Loucy (cell line): ENCODE data around the gene LAMB4.

ENCODE experiments used
- H2AFZ ChIP-seq: fragments of 200-600 bp; sonication (generic); 2 replicates; pipeline ENCODE4 v1.6.0; 2016; ENCODE audit warnings: antibody characterized with exemption, mild to moderate bottlenecking, low read length, moderate library complexity
- H3F3A ChIP-seq: fragments of 200-600 bp; 2 replicates; pipeline ENCODE4 v1.6.0; 2016; ENCODE audit warnings: antibody characterized with exemption, low read depth, mild to moderate bottlenecking
- H3K27me3 ChIP-seq: fragments of 200-600 bp; sonication (generic); 2 replicates; pipeline ENCODE4 v1.6.1; 2014; ENCODE audit warnings: low read length, mild to moderate bottlenecking; ENCODE audit not compliant: insufficient read depth, poor library complexity, severe bottlenecking
- H3K36me3 ChIP-seq: fragments of 200-600 bp; sonication (generic); 2 replicates; pipeline ENCODE4 v1.6.1; 2016; ENCODE audit warnings: low read length; ENCODE audit not compliant: insufficient read depth
- H3K4me1 ChIP-seq: fragments of 200-600 bp; sonication (generic); 2 replicates; pipeline ENCODE4 v1.5.1; 2014; ENCODE audit warnings: low read length, mild to moderate bottlenecking; ENCODE audit not compliant: insufficient read depth, poor library complexity, severe bottlenecking
- H3K4me2 ChIP-seq: fragments of 200-600 bp; sonication (generic); 2 replicates; pipeline ENCODE4 v1.6.0; 2014; ENCODE audit warnings: antibody characterized with exemption, low read length, low read depth, mild to moderate bottlenecking; ENCODE audit not compliant: poor library complexity, severe bottlenecking
- H3K4me3 ChIP-seq: fragments of 200-600 bp; sonication (generic); 2 replicates; pipeline ENCODE4 v1.5.1; 2014; ENCODE audit warnings: low read length, mild to moderate bottlenecking, mixed read lengths; ENCODE audit not compliant: poor library complexity, severe bottlenecking
- H3K79me2 ChIP-seq: fragments of 200-600 bp; sonication (generic); 2 replicates; pipeline ENCODE4 v1.6.1; 2014; ENCODE audit warnings: low read length; ENCODE audit not compliant: insufficient read depth
- H3K9ac ChIP-seq: fragments of 200-600 bp; sonication (generic); 2 replicates; pipeline ENCODE4 v1.6.0; 2014; ENCODE audit warnings: mild to moderate bottlenecking, low read depth, low read length, moderate library complexity; ENCODE audit not compliant: poor library complexity, severe bottlenecking
- H3K9me2 ChIP-seq: fragments of 200-600 bp; sonication (generic); replicated peaks from 2 replicates; pipeline ENCODE4 v1.6.1; 2016; ENCODE audit warnings: low read depth, low read length, mixed read lengths
- H3K9me3 ChIP-seq: fragments of 200-600 bp; sonication (generic); 2 replicates; pipeline ENCODE4 v1.6.1; 2014; ENCODE audit warnings: mild to moderate bottlenecking, antibody characterized with exemption, low read length, low read depth; ENCODE audit not compliant: insufficient read depth
- H4K20me1 ChIP-seq: fragments of 200-600 bp; sonication (generic); 2 replicates; pipeline ENCODE4 v1.6.0; 2014; ENCODE audit warnings: antibody characterized with exemption, low read length, mild to moderate bottlenecking; ENCODE audit not compliant: insufficient read depth, poor library complexity, severe bottlenecking
- EZH2phosphoT487 ChIP-seq: fragments of 200-600 bp; IDR thresholded peaks from 2 replicates; pipeline ENCODE4 v1.6.1; 2018; ENCODE audit warnings: antibody characterized with exemption, mild to moderate bottlenecking, moderate library complexity, borderline replicate concordance
- TF ChIP-seq, protein P1 (sequence below): fragments of 200-600 bp; sonication (generic); conservative IDR thresholded peaks from 2 replicates; pipeline ENCODE4 v1.5.1; 2014; ENCODE audit warnings: mild to moderate bottlenecking, antibody characterized with exemption, low read length

Gene LAMB4

DNA sequence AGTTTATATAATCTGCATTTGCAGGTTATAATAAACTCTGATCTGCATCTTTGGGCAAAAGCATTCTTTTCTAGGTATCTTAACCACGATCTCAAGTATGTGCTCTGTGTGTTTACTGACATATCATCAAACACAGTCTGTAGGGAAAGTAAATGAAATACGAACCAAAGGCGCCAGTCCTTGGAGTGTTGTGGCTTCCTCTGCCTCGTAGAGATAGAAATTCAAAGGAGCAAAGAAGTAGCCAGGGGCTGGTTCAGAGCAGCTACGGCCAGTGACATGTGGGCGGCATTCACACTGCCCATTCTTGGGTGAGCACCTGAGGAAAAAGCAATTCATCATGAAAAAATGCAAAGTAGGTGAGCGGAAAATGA, 38.7 kb downstream of the LAMB4 start:
- Histone ChIP-seq H3K4me1 (peaks cover 16% of the 10 kb centered on the region), H3K36me3 (no peaks in the 10 kb centered on the region), H3K27me3 (no peaks in the 10 kb centered on the region), H3K4me2 (no peak overlapping the region), H4K20me1 (no peaks in the 10 kb centered on the region), H3K9me2 (no peaks in the 10 kb centered on the region), H3K9ac (no peak overlapping the region), H3K4me3 (no peak overlapping the region), H2AFZ (no peak overlapping the region), H3F3A (no peaks in the 10 kb centered on the region), H3K79me2 (no peaks in the 10 kb centered on the region), H3K9me3 (no peaks in the 10 kb centered on the region)
- no peak for TF ChIP-seq EZH2phosphoT487
- TF ChIP-seq, protein P1, sequence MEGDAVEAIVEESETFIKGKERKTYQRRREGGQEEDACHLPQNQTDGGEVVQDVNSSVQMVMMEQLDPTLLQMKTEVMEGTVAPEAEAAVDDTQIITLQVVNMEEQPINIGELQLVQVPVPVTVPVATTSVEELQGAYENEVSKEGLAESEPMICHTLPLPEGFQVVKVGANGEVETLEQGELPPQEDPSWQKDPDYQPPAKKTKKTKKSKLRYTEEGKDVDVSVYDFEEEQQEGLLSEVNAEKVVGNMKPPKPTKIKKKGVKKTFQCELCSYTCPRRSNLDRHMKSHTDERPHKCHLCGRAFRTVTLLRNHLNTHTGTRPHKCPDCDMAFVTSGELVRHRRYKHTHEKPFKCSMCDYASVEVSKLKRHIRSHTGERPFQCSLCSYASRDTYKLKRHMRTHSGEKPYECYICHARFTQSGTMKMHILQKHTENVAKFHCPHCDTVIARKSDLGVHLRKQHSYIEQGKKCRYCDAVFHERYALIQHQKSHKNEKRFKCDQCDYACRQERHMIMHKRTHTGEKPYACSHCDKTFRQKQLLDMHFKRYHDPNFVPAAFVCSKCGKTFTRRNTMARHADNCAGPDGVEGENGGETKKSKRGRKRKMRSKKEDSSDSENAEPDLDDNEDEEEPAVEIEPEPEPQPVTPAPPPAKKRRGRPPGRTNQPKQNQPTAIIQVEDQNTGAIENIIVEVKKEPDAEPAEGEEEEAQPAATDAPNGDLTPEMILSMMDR: no peak

DNA sequence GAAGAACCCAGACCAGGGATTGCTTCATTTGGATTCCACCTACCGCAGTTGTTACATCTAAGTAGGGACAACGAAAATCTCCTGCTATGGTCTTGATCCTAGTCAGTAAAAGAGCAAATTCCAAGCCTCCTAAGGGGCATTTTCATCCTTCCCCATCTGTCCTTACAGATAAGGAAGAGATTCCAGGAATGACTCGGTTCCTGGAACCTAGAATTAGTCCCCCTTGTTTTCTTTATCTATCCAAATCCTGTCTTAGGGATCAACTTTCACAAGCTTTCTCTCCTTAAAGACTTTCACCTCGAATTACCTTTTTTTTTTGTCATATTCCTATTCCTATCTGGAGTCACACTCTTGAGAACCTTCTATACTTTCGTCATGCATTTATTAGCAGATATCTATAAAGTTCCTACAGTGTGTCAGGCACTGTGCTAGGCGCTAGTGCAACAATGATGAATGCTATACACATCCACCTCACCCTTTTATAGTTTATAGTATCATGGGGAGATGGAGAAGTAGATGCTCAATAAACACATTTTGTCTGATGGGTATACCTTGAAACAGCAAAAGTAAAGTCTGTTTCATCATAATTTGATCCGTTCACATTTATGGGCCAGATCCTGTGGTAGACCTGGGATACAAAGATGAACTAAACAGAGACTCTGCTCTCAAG, 39.2 kb downstream of the LAMB4 start:
- no peak overlapping the region for H3K9ac ChIP-seq

DNA sequence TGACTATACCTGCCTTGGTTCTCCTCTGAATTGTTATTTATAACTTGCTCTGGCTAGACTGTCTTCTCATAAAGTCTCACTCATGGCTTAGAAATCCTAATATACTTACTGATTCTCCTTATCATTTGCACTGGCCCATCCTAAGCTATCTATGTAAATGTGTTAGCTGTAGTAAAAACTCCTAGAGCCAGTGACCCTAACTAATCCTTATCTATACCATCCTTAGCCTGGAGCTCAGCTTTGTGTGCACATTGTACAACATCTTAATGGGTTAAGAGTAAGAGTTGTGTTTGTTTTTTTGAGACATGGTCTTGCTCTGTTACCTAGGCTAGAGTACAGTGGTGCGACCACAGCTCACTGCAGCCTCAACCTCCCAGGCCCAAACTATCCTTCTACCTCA, 40.8 kb downstream of the LAMB4 start:
- no peak overlapping the region for H3K4me2 ChIP-seq
- no peaks in the 10 kb centered on the region for H3K27me3 ChIP-seq
- no peaks in the 10 kb centered on the region for H3K36me3 ChIP-seq
- H3K4me1 ChIP-seq: no peaks in the 10 kb centered on the region
- TF ChIP-seq EZH2phosphoT487: no peak
- TF ChIP-seq, protein P1: no peak
- no peaks in the 10 kb centered on the region for H3K79me2 ChIP-seq
- no peak overlapping the region for H2AFZ ChIP-seq
- no peaks in the 10 kb centered on the region for H3K9me2 ChIP-seq
- no peaks in the 10 kb centered on the region for H3K9me3 ChIP-seq
- H3K4me3 ChIP-seq: no peak overlapping the region
- H4K20me1 ChIP-seq: no peaks in the 10 kb centered on the region
- H3K9ac ChIP-seq: no peak overlapping the region
- no peaks in the 10 kb centered on the region for H3F3A ChIP-seq

More for the DNA sequence above, 39.2 kb downstream of the LAMB4 start:
- Histone ChIP-seq H3K79me2 (no peaks in the 10 kb centered on the region), H3K4me2 (no peak overlapping the region), H3F3A (no peaks in the 10 kb centered on the region), H2AFZ (no peak overlapping the region), H3K4me1 (peaks cover 14% of the 10 kb centered on the region), H3K36me3 (no peaks in the 10 kb centered on the region), H3K9me2 (no peaks in the 10 kb centered on the region), H4K20me1 (no peaks in the 10 kb centered on the region), H3K9me3 (no peaks in the 10 kb centered on the region), H3K4me3 (no peak overlapping the region), H3K27me3 (no peaks in the 10 kb centered on the region)
- TF ChIP-seq, protein P1: no peak
- TF ChIP-seq EZH2phosphoT487: no peak
